Measurements from ENCODE around the gene EMILIN2.

EMILIN2 gene

GRCh38 chr18:2954869-2955645 is 108.3 kb downstream of the EMILIN2 start:
- no peak for DNase-seq (ENCODE audit: low read depth in 2 of 2)

GRCh38 chr18:2956056-2956455 is 109.2 kb downstream of the EMILIN2 start:
- DNase-seq (ENCODE audit: low read depth in 2 of 2): no peak

GRCh38 chr18:2958819-2959298 is 112.1 kb downstream of the EMILIN2 start:
- DNase-seq (ENCODE audit: low read depth in 2 of 2): no peak

GRCh38 chr18:2959341-2959740 is 112.5 kb downstream of the EMILIN2 start:
- no peak for DNase-seq (ENCODE audit: low read depth in 2 of 2)

- no peak for DNase-seq (ENCODE audit: low read depth in 2 of 2)
Observed at GRCh38 chr18:2960983-2961696, 114.3 kb downstream of the EMILIN2 start.

- DNase-seq (ENCODE audit: low read depth in 2 of 2): no peak
Observed at GRCh38 chr18:2961821-2962220, 115.0 kb downstream of the EMILIN2 start.

GRCh38 chr18:2963048-2963447 is 116.2 kb downstream of the EMILIN2 start:
- no peak for DNase-seq (ENCODE audit: low read depth in 2 of 2)

GRCh38 chr18:2964361-2965010 is 117.7 kb downstream of the EMILIN2 start:
- DNase-seq (ENCODE audit: low read depth in 2 of 2): no peak

Measured in stimulated activated CD4-positive, alpha-beta T cell treated with anti-CD3 and anti-CD28 coated beads, Interleukin-15, amount 100 ng/mL, for 48 hours (primary cell).